ENCODE results near the gene SEC14L2.
"Not testable (repeated sequence)": the region's sequence is repeated elsewhere in the genome, so short reads cannot be mapped to it uniquely, and the experiment has no call there.

SEC14L2 gene

DNA sequence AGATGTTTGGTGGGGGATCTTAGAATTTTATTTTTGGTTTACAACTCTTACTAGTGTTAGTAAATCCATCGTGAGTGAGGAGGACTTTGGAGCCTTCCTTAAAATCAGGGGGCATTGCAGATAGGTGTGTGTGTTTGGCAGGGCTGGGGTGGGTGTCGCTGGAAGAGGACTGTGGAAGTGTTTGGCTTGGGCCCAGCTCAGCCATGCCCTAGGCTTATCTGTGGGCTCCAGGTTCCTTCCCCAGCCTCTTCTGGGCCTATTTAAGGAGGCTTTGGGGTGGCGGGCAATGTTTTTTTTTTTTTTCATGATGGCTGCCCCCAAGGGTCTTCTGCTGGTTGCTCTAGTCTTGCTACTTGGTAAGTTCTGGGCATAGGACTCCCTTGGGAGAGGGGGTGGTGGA, 50.8 kb downstream of the SEC14L2 start:
- DNase-seq (no peak), ATAC-seq (replicated peaks) (no peak)
- peaks cover 6 to 9% of the 10 kb centered on the region in 2 donors for H3K4me1 Mint-ChIP-seq (ENCODE audit: low read depth in 2 of 2)
- H3K4me3 Mint-ChIP-seq, result no peak overlapping the region
- peaks cover 4% of the 10 kb centered on the region for H3K36me3 Mint-ChIP-seq (ENCODE audit: insufficient read depth)
- no peak overlapping the region for H3K27ac Mint-ChIP-seq
- no peaks in the 10 kb centered on the region for H3K9me3 Mint-ChIP-seq
- peaks cover 54 to 74% of the 10 kb centered on the region in 2 donors for H3K27me3 Mint-ChIP-seq

GRCh38 chr22:30451488-30451887, 54.7 kb downstream of the SEC14L2 start:
- not testable (repeated sequence) for H3K36me3 Mint-ChIP-seq (ENCODE audit: insufficient read depth); H3K4me1 Mint-ChIP-seq (ENCODE audit: low read depth in 2 of 2); H3K9me3 Mint-ChIP-seq

DNA sequence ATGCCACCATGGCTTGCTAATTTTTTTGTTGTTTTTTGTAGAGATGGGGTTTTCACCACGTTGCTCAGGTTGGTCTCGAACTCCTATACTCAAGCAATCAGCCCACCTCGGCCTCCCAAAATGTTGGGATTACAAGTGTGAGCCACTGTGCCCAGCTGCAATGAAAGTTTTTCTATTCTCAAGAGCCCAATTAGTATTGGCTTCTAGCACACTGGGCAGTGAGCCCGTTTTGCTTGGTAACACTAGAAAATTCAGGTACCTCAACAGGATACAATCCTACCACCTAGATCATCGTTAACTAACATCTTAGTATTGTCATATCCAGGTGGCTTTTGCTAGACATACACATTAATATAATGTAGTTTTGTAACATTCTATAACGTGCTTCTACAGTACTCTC, 56.0 kb downstream of the SEC14L2 start:
- ATAC-seq (replicated peaks) (no peak), DNase-seq (no peak)
- H3K27me3 Mint-ChIP-seq, result peaks cover 53 to 67% of the 10 kb centered on the region in 2 donors
- no peak overlapping the region for H3K4me3 Mint-ChIP-seq
- no peaks in the 10 kb centered on the region for H3K4me1 Mint-ChIP-seq (ENCODE audit: low read depth in 2 of 2)
- peaks cover 2% of the 10 kb centered on the region for H3K36me3 Mint-ChIP-seq (ENCODE audit: insufficient read depth)
- no peaks in the 10 kb centered on the region for H3K9me3 Mint-ChIP-seq
- no peak overlapping the region for H3K27ac Mint-ChIP-seq

More at GRCh38 chr22:30451488-30451887, 54.7 kb downstream of the SEC14L2 start:
- H3K27me3 Mint-ChIP-seq, result peaks cover 60 to 67% of the 10 kb centered on the region in 2 donors
- ATAC-seq (replicated peaks); H3K4me3 Mint-ChIP-seq; DNase-seq; H3K27ac Mint-ChIP-seq: not testable (repeated sequence)

DNA sequence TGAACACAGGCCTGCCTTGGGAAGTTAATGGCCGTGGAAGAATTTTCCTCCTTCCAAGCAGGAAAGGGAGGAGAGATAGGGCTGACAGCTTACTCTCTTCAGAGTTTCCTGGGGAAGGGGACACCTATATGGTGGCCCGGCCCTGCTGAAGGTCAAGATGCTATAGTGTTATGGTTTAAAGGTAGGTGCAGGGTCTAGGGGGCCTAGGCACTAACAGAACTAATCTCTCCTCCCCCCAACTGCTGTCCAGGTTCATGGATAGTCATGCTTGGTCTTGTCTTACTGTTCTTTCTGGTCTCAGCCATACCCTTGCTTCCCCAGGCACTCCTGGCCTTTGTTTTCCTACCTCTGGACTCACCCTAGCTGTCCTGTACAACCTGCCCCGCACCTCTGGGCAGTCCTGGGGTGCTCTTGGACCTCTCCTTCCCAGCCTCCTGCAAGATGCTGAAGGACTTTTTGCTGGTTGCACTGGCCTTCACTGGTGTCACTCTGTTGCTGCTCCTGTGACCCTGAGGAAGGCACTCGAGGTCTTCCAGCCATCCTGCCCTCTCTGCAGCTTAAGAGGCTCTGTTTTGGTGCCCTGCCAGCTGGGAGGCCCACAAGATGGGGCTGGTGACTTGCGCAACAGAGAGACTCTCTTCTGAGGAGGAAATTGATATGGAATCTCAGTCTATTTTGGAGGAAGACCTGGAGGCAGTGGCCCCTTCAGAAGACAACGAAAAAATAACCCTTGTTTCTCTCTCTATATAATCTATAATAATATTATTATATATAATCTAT, 57.1 kb downstream of the SEC14L2 start:
- Mint-ChIP-seq H3K36me3 (ENCODE audit: insufficient read depth) (peaks cover 2% of the 10 kb centered on the region), H3K4me1 (ENCODE audit: low read depth in 2 of 2) (no peaks in the 10 kb centered on the region), H3K27me3 (peaks cover 46 to 62% of the 10 kb centered on the region in 2 donors), H3K27ac (no peak overlapping the region), H3K9me3 (no peaks in the 10 kb centered on the region), H3K4me3 (no peak overlapping the region)
- ATAC-seq (replicated peaks) (peak; percentile 35), DNase-seq (no peak)

- no peak overlapping the region for H3K4me3 Mint-ChIP-seq
- peaks cover 53 to 70% of the 10 kb centered on the region in 2 donors for H3K27me3 Mint-ChIP-seq
- H3K4me1 Mint-ChIP-seq (ENCODE audit: low read depth in 2 of 2), result no peaks in the 10 kb centered on the region
- DNase-seq (no peak), ATAC-seq (replicated peaks) (no peak)
- no peaks in the 10 kb centered on the region for H3K9me3 Mint-ChIP-seq
- H3K36me3 Mint-ChIP-seq (ENCODE audit: insufficient read depth), result peaks cover 2% of the 10 kb centered on the region
- no peak overlapping the region for H3K27ac Mint-ChIP-seq
Measured at GRCh38 chr22:30455075-30455840, 58.4 kb downstream of the SEC14L2 start.

DNA sequence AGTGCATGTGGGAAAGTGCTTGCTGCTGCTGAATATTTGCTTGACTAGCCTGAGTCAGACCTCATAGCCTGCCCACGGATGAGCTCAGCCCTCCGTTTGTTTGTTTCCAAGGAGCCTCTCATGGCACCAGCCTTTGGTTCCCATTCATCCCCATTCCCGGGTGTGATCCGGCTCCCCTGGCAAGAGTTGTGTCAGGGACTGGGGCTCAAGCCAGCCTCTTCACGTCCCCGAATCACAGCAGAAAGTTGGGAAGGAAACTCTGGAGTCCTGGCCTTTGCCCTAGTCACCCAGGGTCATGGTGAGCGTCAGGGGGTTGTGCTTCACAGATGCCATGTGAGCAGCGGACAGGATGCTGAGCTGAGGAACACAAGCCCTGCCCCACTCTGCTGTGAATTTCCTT, 61.2 kb downstream of the SEC14L2 start:
- no peak overlapping the region for H3K27ac Mint-ChIP-seq
- H3K36me3 Mint-ChIP-seq (ENCODE audit: insufficient read depth), result peaks cover 2% of the 10 kb centered on the region
- H3K4me3 Mint-ChIP-seq, result no peak overlapping the region
- peaks cover 41 to 58% of the 10 kb centered on the region in 2 donors for H3K27me3 Mint-ChIP-seq
- no peaks in the 10 kb centered on the region for H3K9me3 Mint-ChIP-seq
- no peak for ATAC-seq (replicated peaks)
- DNase-seq, result no peak
- no peaks in the 10 kb centered on the region for H3K4me1 Mint-ChIP-seq (ENCODE audit: low read depth in 2 of 2)

- no peak overlapping the region for H3K4me3 Mint-ChIP-seq
- DNase-seq, result no peak
- H3K27me3 Mint-ChIP-seq, result peaks cover 35 to 66% of the 10 kb centered on the region in 2 donors
- ATAC-seq (replicated peaks), result peak; percentile 51
- no peak overlapping the region for H3K27ac Mint-ChIP-seq
- H3K4me1 Mint-ChIP-seq (ENCODE audit: low read depth in 2 of 2), result no peaks in the 10 kb centered on the region
- peaks cover 2% of the 10 kb centered on the region for H3K36me3 Mint-ChIP-seq (ENCODE audit: insufficient read depth)
- H3K9me3 Mint-ChIP-seq, result no peaks in the 10 kb centered on the region
Measured at GRCh38 chr22:30459181-30460052, 62.6 kb downstream of the SEC14L2 start.

DNA sequence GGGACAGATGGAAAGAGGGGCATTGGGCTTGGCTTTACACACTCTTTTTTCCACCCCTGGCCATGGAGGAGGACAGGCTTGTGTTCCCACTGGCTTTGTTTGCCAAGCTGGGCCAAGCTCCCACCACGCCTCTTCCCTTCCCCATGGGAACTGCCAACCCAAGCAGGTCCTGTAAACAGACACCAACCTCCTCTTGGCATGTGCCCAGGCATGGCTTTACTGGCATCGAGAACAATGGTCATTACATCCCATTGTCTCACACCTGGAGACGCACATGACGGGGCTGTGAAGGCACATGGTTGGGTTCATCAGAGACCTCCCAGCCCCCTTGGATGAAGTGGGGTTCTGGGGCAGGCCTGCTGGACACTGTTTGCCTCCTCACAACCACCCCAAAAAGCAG, 63.3 kb downstream of the SEC14L2 start:
- no peak overlapping the region for H3K4me3 Mint-ChIP-seq
- H3K27ac Mint-ChIP-seq, result no peak overlapping the region
- H3K36me3 Mint-ChIP-seq (ENCODE audit: insufficient read depth), result peaks cover 2% of the 10 kb centered on the region
- H3K27me3 Mint-ChIP-seq, result peaks cover 40 to 74% of the 10 kb centered on the region in 2 donors
- DNase-seq (no peak), ATAC-seq (replicated peaks) (no peak)
- no peaks in the 10 kb centered on the region for H3K4me1 Mint-ChIP-seq (ENCODE audit: low read depth in 2 of 2)
- H3K9me3 Mint-ChIP-seq, result peaks cover 0 to 5% of the 10 kb centered on the region in 2 donors

- H3K9me3 Mint-ChIP-seq; H3K27ac Mint-ChIP-seq; H3K4me1 Mint-ChIP-seq (ENCODE audit: low read depth in 2 of 2); ATAC-seq (replicated peaks); H3K4me3 Mint-ChIP-seq; H3K36me3 Mint-ChIP-seq (ENCODE audit: insufficient read depth); DNase-seq: not testable (repeated sequence)
- peaks cover 42 to 75% of the 10 kb centered on the region in 2 donors for H3K27me3 Mint-ChIP-seq
Measured at GRCh38 chr22:30460555-30460954, 63.7 kb downstream of the SEC14L2 start.

GRCh38 chr22:30469165-30469564, 72.3 kb downstream of the SEC14L2 start:
- Mint-ChIP-seq H3K27me3 (peaks cover 22 to 71% of the 10 kb centered on the region in 2 donors), H3K9me3 (peaks cover 0 to 6% of the 10 kb centered on the region in 2 donors), H3K36me3 (ENCODE audit: insufficient read depth) (no peaks in the 10 kb centered on the region), H3K27ac (no peak overlapping the region), H3K4me1 (ENCODE audit: low read depth in 2 of 2) (peaks cover 11% of the 10 kb centered on the region in 2 donors), H3K4me3 (no peak overlapping the region)
- DNase-seq (no peak), ATAC-seq (replicated peaks) (no peak)

DNA sequence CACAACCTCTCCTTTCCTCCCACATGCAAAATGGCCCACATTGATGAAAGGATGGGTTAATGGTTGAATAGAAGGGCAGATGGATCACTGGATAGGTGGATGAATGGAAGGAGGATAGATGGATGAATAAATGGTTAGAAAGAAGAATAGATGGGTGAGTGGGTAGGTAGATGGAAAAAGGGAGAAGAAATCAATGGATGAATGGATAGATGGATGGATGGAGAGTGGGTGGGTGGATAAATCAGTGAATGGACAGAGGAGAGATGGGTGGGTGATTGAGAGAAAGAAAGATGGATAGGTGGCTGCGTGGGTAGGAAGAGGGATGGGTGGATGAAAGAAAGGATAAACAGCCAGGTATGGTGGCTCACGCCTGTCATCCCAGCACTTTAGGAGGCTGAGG, 73.8 kb downstream of the SEC14L2 start:
- DNase-seq (no peak), ATAC-seq (replicated peaks) (no peak)
- H3K4me1 Mint-ChIP-seq (ENCODE audit: low read depth in 2 of 2), result peaks cover 16 to 17% of the 10 kb centered on the region in 2 donors
- H3K27me3 Mint-ChIP-seq, result peaks cover 11 to 65% of the 10 kb centered on the region in 2 donors
- no peak overlapping the region for H3K4me3 Mint-ChIP-seq
- H3K27ac Mint-ChIP-seq, result no peak overlapping the region
- no peaks in the 10 kb centered on the region for H3K36me3 Mint-ChIP-seq (ENCODE audit: insufficient read depth)
- H3K9me3 Mint-ChIP-seq, result no peaks in the 10 kb centered on the region

DNA sequence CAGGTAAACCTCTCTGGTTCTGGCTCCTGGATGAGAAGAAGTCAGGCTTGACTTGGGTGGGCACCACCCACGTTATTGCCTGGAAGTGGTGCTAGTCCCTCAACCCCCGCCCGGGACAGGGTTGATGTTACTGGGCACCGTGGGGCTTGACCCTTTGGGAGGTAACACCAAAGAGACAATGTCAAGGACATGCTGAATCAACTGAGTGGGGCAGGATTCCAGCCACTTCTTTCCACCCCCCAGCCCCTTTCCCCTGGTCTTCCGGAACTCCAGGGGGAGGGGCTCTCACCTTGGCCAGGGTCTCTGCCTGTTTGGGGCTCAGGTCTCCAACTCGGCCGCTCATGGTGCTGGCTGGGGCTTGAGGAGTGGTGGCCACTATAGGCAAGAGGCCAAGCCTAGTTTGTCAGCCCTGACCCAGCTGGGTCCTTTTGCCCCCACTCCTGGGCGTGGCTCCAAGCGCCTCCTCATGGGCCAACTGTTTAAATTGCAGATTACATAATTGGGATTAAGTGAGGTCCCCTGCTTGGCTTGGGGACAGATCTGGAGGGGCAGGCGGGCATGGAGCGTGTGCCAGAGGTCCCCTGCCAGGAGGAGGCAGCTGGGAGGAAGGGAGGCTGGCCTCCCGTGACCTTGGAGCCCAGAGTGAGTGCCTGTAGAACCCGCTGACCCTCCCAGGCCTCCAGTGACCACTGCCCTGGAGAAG, 74.9 kb downstream of the SEC14L2 start, which contains the start of gene SEC14L3:
Gene SEC14L3, minus strand, starts transcription at position 402 of the 703 bp plus-strand sequence. Its CDS starts 59 bp downstream, at position 343.
- Mint-ChIP-seq H3K4me1 (ENCODE audit: low read depth in 2 of 2) (peaks cover 16 to 17% of the 10 kb centered on the region in 2 donors), H3K4me3 (no peak within 1 kb of the TSS), H3K36me3 (ENCODE audit: insufficient read depth) (no peaks in the 10 kb centered on the region), H3K9me3 (no peaks in the 10 kb centered on the region), H3K27me3 (peaks cover 7 to 64% of the 10 kb centered on the region in 2 donors), H3K27ac (peak within 1 kb of the TSS in 1 of 2 donors; percentile 39)
- ATAC-seq (replicated peaks) (no peak), DNase-seq (no peak)
